Breast epithelium (tissue), 3 donors: ENCODE data around the gene MICAL3.

ENCODE experiments used
- POLR2A ChIP-seq: fragments of 450-650 bp; IDR thresholded peaks from one replicate; pipeline ENCODE4 v1.6.1; 2016; ENCODE audit warnings: antibody characterized with exemption, mild to moderate bottlenecking, moderate library complexity
- POLR2AphosphoS5 ChIP-seq, 3 donors: sonication (generic); formaldehyde crosslinking; IDR thresholded peaks; one replicate each; pipeline ENCODE4 v1.6.1; 2017; ENCODE audit warnings: antibody characterized with exemption in 3 of 3
- TF ChIP-seq, protein P1 (sequence below), 3 donors: fragments of 450-650 bp; IDR thresholded peaks; one replicate each; pipeline ENCODE4 v1.5.1; 2016 to 2017; ENCODE audit warnings: antibody characterized with exemption in 3 of 3, mild to moderate bottlenecking in 3 of 3, moderate library complexity in 3 of 3

DNA sequence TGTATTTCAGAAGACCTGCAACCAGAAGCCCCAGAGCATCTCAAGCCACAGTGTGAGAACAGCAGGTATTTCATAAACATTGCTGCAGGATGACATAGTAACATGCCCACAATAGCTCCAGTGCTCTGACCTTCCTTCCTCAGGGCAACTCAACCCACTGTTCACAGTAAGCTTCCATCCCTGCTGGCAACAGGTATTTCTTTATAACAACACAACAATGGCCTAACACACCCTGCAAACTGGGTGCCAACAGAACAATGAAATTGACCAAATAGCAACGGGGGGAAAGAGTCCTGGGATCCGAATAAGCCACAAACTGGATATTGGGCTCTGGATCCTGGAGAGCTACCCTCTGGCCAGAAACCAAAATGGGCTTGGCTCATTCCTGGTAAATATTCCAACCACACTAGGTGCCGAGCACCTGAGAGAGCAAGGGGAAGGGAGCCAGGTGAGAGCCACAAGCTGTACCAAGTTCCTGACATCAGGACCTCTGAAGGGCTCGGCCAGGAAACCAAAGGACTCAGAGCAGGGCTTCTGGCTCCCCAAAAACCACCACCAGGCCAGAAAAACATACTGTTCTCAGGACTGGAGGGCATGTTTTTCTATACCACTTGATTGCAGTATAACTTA lies 99.5 kb downstream of the MICAL3 start:
- TF ChIP-seq, protein P1, sequence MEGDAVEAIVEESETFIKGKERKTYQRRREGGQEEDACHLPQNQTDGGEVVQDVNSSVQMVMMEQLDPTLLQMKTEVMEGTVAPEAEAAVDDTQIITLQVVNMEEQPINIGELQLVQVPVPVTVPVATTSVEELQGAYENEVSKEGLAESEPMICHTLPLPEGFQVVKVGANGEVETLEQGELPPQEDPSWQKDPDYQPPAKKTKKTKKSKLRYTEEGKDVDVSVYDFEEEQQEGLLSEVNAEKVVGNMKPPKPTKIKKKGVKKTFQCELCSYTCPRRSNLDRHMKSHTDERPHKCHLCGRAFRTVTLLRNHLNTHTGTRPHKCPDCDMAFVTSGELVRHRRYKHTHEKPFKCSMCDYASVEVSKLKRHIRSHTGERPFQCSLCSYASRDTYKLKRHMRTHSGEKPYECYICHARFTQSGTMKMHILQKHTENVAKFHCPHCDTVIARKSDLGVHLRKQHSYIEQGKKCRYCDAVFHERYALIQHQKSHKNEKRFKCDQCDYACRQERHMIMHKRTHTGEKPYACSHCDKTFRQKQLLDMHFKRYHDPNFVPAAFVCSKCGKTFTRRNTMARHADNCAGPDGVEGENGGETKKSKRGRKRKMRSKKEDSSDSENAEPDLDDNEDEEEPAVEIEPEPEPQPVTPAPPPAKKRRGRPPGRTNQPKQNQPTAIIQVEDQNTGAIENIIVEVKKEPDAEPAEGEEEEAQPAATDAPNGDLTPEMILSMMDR (IDR thresholded peaks at IDR 0.05): no peak
- TF ChIP-seq POLR2AphosphoS5 (IDR thresholded peaks at IDR 0.05): peak in 1 of 3 donors; percentile 38
- no peak for TF ChIP-seq POLR2A
